ENCODE results near the gene EFNA5.

DNA sequence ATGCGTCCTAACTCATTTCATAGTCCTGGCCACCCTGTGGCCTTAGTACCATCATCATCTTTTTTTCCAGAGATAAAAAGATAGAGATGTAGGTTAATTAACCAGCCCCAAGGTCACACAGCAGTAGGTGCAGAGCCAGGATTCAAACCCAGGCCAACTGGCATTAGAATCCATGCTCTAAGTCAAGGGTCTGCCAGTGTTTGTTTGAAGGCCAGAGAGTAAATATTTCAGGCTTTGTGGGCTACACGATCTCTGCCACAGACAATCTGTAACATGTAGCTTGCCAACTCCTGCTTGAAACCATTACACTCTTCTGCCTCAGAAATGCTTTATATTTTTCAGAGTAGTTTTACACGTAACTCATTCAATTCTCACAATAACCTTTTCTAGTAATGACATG is 119.6 kb downstream of the EFNA5 start:
- TF ChIP-seq, protein P1, sequence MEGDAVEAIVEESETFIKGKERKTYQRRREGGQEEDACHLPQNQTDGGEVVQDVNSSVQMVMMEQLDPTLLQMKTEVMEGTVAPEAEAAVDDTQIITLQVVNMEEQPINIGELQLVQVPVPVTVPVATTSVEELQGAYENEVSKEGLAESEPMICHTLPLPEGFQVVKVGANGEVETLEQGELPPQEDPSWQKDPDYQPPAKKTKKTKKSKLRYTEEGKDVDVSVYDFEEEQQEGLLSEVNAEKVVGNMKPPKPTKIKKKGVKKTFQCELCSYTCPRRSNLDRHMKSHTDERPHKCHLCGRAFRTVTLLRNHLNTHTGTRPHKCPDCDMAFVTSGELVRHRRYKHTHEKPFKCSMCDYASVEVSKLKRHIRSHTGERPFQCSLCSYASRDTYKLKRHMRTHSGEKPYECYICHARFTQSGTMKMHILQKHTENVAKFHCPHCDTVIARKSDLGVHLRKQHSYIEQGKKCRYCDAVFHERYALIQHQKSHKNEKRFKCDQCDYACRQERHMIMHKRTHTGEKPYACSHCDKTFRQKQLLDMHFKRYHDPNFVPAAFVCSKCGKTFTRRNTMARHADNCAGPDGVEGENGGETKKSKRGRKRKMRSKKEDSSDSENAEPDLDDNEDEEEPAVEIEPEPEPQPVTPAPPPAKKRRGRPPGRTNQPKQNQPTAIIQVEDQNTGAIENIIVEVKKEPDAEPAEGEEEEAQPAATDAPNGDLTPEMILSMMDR (optimal IDR thresholded peaks at IDR 0.05 in 1 of 3, IDR thresholded peaks at IDR 0.05 in 1 of 3, conservative IDR thresholded peaks at IDR 0.05 in 1 of 3; ENCODE audit: extremely low read depth in 1 of 3, insufficient read depth in 2 of 3, low read length in 3 of 3) = no peak
- TF ChIP-seq EZH2 (IDR thresholded peaks at IDR 0.05; ENCODE audit: low read length) = no peak

Data from keratinocyte (primary cell).